Keratinocyte (primary cell): Measurements from ENCODE around the gene GFOD2. TPM values are rescaled to one million over a fixed set of nuclear protein-coding genes. Genes with fewer than 3 reads are reported as not detected.
"Not testable (repeated sequence)": the region's sequence is repeated elsewhere in the genome, so short reads cannot be mapped to it uniquely, and the experiment has no call there.

ENCODE experiments used
- DNase-seq: peaks from one replicate; pipeline ENCODE4 v3.0.0-alpha.2; 2011; ENCODE audit warnings: low read depth, missing footprints, low spot score
- FAIRE-seq: peaks from 2 replicates; lab custom pipeline; 2011; peaks lifted over from hg19 to GRCh38; lab: Jason Lieb, UNC
- H2AFZ ChIP-seq: 2 replicates; pipeline ENCODE4 v1.6.0; 2012; ENCODE audit warnings: low read length, control low read depth, inconsistent platforms; ENCODE audit not compliant: control insufficient read depth
- H3K27ac ChIP-seq: 2 replicates; pipeline ENCODE4 v1.5.1; 2011; ENCODE audit warnings: low read length; ENCODE audit not compliant: control insufficient read depth, insufficient read depth
- H3K27me3 ChIP-seq: 3 replicates; pipeline ENCODE4 v1.6.0; 2011; ENCODE audit warnings: low read length; ENCODE audit not compliant: control insufficient read depth, insufficient read depth; ENCODE audit errors: extremely low read depth
- H3K36me3 ChIP-seq, 2 experiments: 2 replicates in 1 of 2; 3 replicates in 1 of 2; pipeline ENCODE4 v1.5.1; 2011; ENCODE audit warnings: low read length in 2 of 2, mild to moderate bottlenecking in 1 of 2; ENCODE audit not compliant: control insufficient read depth in 2 of 2, insufficient read depth in 2 of 2; ENCODE audit errors: extremely low read depth in 1 of 2
- H3K4me1 ChIP-seq: 3 replicates; pipeline ENCODE4 v1.5.1; 2011; ENCODE audit warnings: low read length; ENCODE audit not compliant: control insufficient read depth, insufficient read depth; ENCODE audit errors: extremely low read depth
- H3K4me2 ChIP-seq: 3 replicates; pipeline ENCODE4 v1.6.0; 2011; ENCODE audit warnings: low read depth, low read length; ENCODE audit not compliant: control insufficient read depth, insufficient read depth; ENCODE audit errors: extremely low read depth
- H3K4me3 ChIP-seq, 3 experiments: fragments of 200-600 bp in 1 of 3; sonication (generic) in 1 of 3; 2 replicates in 2 of 3; 3 replicates in 1 of 3; pipeline ENCODE4 v1.5.1; 2011 to 2016; ENCODE audit warnings: low read length in 3 of 3, mild to moderate bottlenecking in 3 of 3, control low read depth in 2 of 3, inconsistent platforms in 1 of 3, low read depth in 1 of 3, mixed read lengths in 1 of 3, mixed run types in 1 of 3, moderate library complexity in 1 of 3; ENCODE audit not compliant: control insufficient read depth in 2 of 3, insufficient read depth in 2 of 3; ENCODE audit errors: extremely low read depth in 1 of 3
- H3K79me2 ChIP-seq: 2 replicates; pipeline ENCODE4 v1.6.0; 2012; ENCODE audit warnings: low read length; ENCODE audit not compliant: control insufficient read depth, insufficient read depth
- H3K9ac ChIP-seq: 3 replicates; pipeline ENCODE4 v1.6.0; 2011; ENCODE audit warnings: low read length; ENCODE audit not compliant: control insufficient read depth, insufficient read depth; ENCODE audit errors: extremely low read depth
- H3K9me1 ChIP-seq: 3 replicates; pipeline ENCODE4 v1.6.0; 2011; ENCODE audit warnings: low read length; ENCODE audit not compliant: control insufficient read depth, insufficient read depth; ENCODE audit errors: extremely low read depth
- H3K9me3 ChIP-seq: 2 replicates; pipeline ENCODE4 v1.5.1; 2012; ENCODE audit warnings: low read depth, low read length; ENCODE audit not compliant: control insufficient read depth
- H4K20me1 ChIP-seq: 3 replicates; pipeline ENCODE4 v1.6.0; 2011; ENCODE audit warnings: low read length; ENCODE audit not compliant: control insufficient read depth, insufficient read depth; ENCODE audit errors: extremely low read depth
- EZH2 ChIP-seq: IDR thresholded peaks from one replicate; pipeline ENCODE4 v1.6.1; 2012; ENCODE audit warnings: inconsistent platforms, mild to moderate bottlenecking, low read length, moderate library complexity
- dilution Hi-C: fragments of 300-500 bp; cut with MboI; formaldehyde crosslinking; loops from one replicate; pipeline ENCODE4 v1.7.0; 2020; ENCODE audit warnings: low sequenced_read_pairs; ENCODE audit not compliant: extremely low pct_ligation_motif_present
- polyA plus RNA-seq, 5 experiments: library from polyadenylated mRNA; depleted of rRNA in 3 of 5; stranded (reverse) in 3 of 5; stranded (forward) in 1 of 5; unstranded in 1 of 5; fragments of >200 nt; gene quantifications; 1 replicate in 1 of 5; 2 replicates in 3 of 5; 3 replicates in 1 of 5; pipeline versions ENCODE4 v1.2.1 to v1.2.3, GENCODE V29; 2011 to 2012; ENCODE audit warnings: missing spikeins in 2 of 5, low read depth in 1 of 5, low replicate concordance in 1 of 5
- TF ChIP-seq, protein P1 (sequence below), 3 experiments: IDR thresholded peaks in 1 of 3; conservative IDR thresholded peaks in 1 of 3; optimal IDR thresholded peaks in 1 of 3; 2 replicates in 2 of 3; 3 replicates in 1 of 3; pipeline versions ENCODE3 to v1.5.1; 2011; ENCODE audit warnings: low read length in 3 of 3, mild to moderate bottlenecking in 3 of 3, moderate library complexity in 2 of 3, control low read depth in 1 of 3, inconsistent platforms in 1 of 3; ENCODE audit not compliant: insufficient read depth in 2 of 3; ENCODE audit errors: extremely low read depth in 1 of 3

The GFOD2 gene
- polyA plus RNA-seq, 1 donor (not counting 4 experiments of a cell fraction or from before 2014, with no cell fraction given), result 13.2 TPM

DNA sequence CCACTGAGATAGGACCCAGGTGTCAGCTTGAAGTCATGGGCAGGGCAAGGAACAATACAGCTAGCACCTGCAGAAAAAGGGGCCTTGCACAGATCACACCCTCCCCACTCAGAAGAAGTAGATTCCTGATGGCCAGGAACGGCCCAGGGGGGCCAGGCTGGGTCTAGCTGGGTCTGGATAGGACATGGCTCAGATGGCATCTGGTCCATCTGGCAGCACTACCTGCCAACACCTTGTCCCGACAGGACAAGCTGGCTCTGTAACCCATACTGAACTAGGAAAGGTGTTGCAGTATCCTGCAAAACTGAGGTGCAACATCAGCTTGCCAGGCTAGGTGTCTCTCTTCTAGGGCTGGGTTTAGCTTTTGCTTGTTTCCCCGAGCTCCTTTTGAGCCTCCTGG lies 38.9 kb upstream of the GFOD2 start:
- dilution Hi-C loops, result no loop called here

DNA sequence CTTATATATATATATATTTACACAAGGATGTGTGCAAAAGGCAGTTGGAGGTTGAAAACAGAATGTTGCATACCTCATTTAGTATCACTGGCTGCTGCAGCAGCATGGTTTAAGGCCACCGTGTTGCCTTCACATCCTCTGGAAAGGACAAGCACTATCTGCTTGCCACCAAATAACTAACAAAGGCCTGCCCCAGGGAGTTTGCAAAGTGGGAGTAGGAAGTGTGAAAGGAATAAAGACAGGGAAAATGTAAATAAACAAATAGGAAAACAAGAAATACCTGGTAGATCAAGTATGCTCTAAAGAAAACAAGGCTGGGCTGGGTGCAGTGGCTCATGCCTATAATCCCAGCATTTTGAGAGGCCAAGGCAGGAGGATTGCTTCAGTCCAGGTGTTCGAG lies 33.5 kb upstream of the GFOD2 start:
- Histone ChIP-seq H3K27me3 (no peaks in the 10 kb centered on the region), H3K9me3 (no peaks in the 10 kb centered on the region), H3K9me1 (no peaks in the 10 kb centered on the region), H2AFZ (no peak overlapping the region), H3K4me2 (no peak overlapping the region), H3K4me1 (peaks cover 14% of the 10 kb centered on the region), H4K20me1 (no peaks in the 10 kb centered on the region), H3K27ac (no peak overlapping the region), H3K9ac (no peak overlapping the region), H3K36me3 (peaks cover 0 to 3% of the 10 kb centered on the region in 2 experiments), H3K4me3 (no peak overlapping the region), H3K79me2 (no peaks in the 10 kb centered on the region)
- TF ChIP-seq EZH2, result no peak
- TF ChIP-seq, protein P1, sequence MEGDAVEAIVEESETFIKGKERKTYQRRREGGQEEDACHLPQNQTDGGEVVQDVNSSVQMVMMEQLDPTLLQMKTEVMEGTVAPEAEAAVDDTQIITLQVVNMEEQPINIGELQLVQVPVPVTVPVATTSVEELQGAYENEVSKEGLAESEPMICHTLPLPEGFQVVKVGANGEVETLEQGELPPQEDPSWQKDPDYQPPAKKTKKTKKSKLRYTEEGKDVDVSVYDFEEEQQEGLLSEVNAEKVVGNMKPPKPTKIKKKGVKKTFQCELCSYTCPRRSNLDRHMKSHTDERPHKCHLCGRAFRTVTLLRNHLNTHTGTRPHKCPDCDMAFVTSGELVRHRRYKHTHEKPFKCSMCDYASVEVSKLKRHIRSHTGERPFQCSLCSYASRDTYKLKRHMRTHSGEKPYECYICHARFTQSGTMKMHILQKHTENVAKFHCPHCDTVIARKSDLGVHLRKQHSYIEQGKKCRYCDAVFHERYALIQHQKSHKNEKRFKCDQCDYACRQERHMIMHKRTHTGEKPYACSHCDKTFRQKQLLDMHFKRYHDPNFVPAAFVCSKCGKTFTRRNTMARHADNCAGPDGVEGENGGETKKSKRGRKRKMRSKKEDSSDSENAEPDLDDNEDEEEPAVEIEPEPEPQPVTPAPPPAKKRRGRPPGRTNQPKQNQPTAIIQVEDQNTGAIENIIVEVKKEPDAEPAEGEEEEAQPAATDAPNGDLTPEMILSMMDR (optimal IDR thresholded peaks at IDR 0.05 in 1 of 3, IDR thresholded peaks at IDR 0.05 in 1 of 3, conservative IDR thresholded peaks at IDR 0.05 in 1 of 3; ENCODE audit: extremely low read depth in 1 of 3, insufficient read depth in 2 of 3, low read length in 3 of 3), result no peak
- FAIRE-seq, result no peak
- DNase-seq, result no peak
- dilution Hi-C loops, result no loop called here

More for the DNA sequence above, 38.9 kb upstream of the GFOD2 start:
- H3K4me2 ChIP-seq, result no peak overlapping the region
- H3K9ac ChIP-seq, result no peak overlapping the region
- FAIRE-seq, result no peak
- DNase-seq, result no peak
- no peaks in the 10 kb centered on the region for H3K79me2 ChIP-seq
- H4K20me1 ChIP-seq, result peaks cover 6% of the 10 kb centered on the region
- TF ChIP-seq, protein P1 (optimal IDR thresholded peaks at IDR 0.05 in 1 of 3, IDR thresholded peaks at IDR 0.05 in 1 of 3, conservative IDR thresholded peaks at IDR 0.05 in 1 of 3; ENCODE audit: extremely low read depth in 1 of 3, insufficient read depth in 2 of 3, low read length in 3 of 3), result no peak
- no peaks in the 10 kb centered on the region for H3K27me3 ChIP-seq
- H3K4me1 ChIP-seq, result peaks cover 5% of the 10 kb centered on the region
- no peaks in the 10 kb centered on the region for H3K9me1 ChIP-seq
- no peak overlapping the region for H2AFZ ChIP-seq
- H3K27ac ChIP-seq, result no peak overlapping the region
- H3K4me3 ChIP-seq, result no peak overlapping the region
- H3K36me3 ChIP-seq, result peaks cover 2 to 7% of the 10 kb centered on the region in 2 experiments
- no peaks in the 10 kb centered on the region for H3K9me3 ChIP-seq

DNA sequence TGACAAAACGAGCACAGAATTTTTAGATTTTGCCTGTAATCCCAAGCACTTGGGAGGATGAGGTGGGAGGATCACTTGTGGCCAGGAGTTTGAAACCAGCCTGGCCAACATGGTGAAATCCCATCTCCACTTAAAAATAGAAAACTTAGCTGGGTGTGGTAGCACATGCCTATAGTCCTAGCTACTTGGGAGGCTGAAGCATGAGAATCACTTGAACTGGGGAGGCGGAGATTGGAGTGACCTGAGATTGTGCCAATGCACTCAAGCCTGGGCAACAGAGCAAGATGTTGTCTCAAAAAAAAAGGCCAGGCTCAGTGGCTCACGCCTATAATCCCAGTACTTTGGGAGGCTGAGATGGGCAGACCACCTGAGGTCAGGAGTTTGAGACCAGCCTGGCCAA lies 32.2 kb upstream of the GFOD2 start:
- H3K9me3 ChIP-seq, result not testable (repeated sequence)

More for the DNA sequence above, 32.2 kb upstream of the GFOD2 start:
- peaks cover 14% of the 10 kb centered on the region for H3K4me1 ChIP-seq
- H3K4me2 ChIP-seq, FAIRE-seq, H3K27me3 ChIP-seq, H3K9me1 ChIP-seq, H3K4me3 ChIP-seq, DNase-seq, H3K27ac ChIP-seq, dilution Hi-C loops, H2AFZ ChIP-seq, H3K79me2 ChIP-seq, H4K20me1 ChIP-seq, H3K36me3 ChIP-seq, H3K9ac ChIP-seq: not testable (repeated sequence)
